Lung (tissue), 12 donors: ENCODE results near the gene CPED1. TPM values are rescaled to one million over a fixed set of nuclear protein-coding genes. Genes with fewer than 3 reads are reported as not detected.
"Not testable (repeated sequence)": the region's sequence is repeated elsewhere in the genome, so short reads cannot be mapped to it uniquely, and the experiment has no call there.

Experiments
- ATAC-seq: fragments of 200-7000 bp; cut with Tn5 transposase; one replicate; pipeline ENCODE4 v1.9.1; 2020; ENCODE audit warnings: moderate number of reproducible peaks; ENCODE audit not compliant: insufficient read depth, low FRiP score
- DNase-seq, 3 donors: peaks; one replicate each; pipeline ENCODE4 v3.0.0-alpha.2; 2013 to 2017
- H3K27ac ChIP-seq, 2 donors: one replicate each; pipeline ENCODE4 v1.5.1; 2013; ENCODE audit warnings: mild to moderate bottlenecking in 2 of 2, moderate library complexity in 2 of 2, control low read depth in 1 of 2, inconsistent platforms in 1 of 2, low read depth in 1 of 2, low read length in 1 of 2
- H3K27me3 ChIP-seq, 3 donors: one replicate each; pipeline ENCODE4 v1.5.1; 2013; ENCODE audit warnings: low read length in 2 of 3; ENCODE audit not compliant: control insufficient read depth in 3 of 3, insufficient read depth in 3 of 3
- H3K36me3 ChIP-seq, 4 donors: one replicate each; pipeline ENCODE4 v1.5.1; 2013; ENCODE audit warnings: low read length in 4 of 4, mild to moderate bottlenecking in 1 of 4, moderate library complexity in 1 of 4; ENCODE audit not compliant: control insufficient read depth in 4 of 4, insufficient read depth in 4 of 4
- H3K4me1 ChIP-seq, 5 donors: one replicate each; pipeline ENCODE4 v1.5.1; 2013; ENCODE audit warnings: low read length in 5 of 5, mild to moderate bottlenecking in 2 of 5, moderate library complexity in 1 of 5; ENCODE audit not compliant: control insufficient read depth in 5 of 5, insufficient read depth in 5 of 5
- H3K4me3 ChIP-seq: one replicate; pipeline ENCODE4 v1.5.1; 2013; ENCODE audit warnings: mild to moderate bottlenecking, control low read depth, moderate library complexity
- H3K9ac ChIP-seq, 2 donors: one replicate each; pipeline ENCODE4 v1.5.1; 2013; ENCODE audit warnings: low read length in 2 of 2, control low read depth in 1 of 2; ENCODE audit not compliant: insufficient read depth in 1 of 2
- H3K9me3 ChIP-seq, 4 donors: one replicate each; pipeline ENCODE4 v1.5.1; 2013; ENCODE audit warnings: low read length in 3 of 4, mild to moderate bottlenecking in 1 of 4, moderate library complexity in 1 of 4; ENCODE audit not compliant: control insufficient read depth in 4 of 4, insufficient read depth in 3 of 4
- WGBS, 2 donors: extraction: QIAGEN DNeasy Blood & Tissue Kit; methylation state at CpG; one replicate each; pipeline ENCODE4 v1.1.7; 2013; 5-methylcytosine and 5-hydroxymethylcytosine counted together
- polyA plus RNA-seq, 2 donors: library from polyadenylated mRNA; stranded (reverse); fragments of 200-250 nt; gene quantifications; one replicate each; pipeline ENCODE4 v1.2.1, GENCODE V29; 2013
- total RNA-seq, 2 donors: library from RNA; depleted of rRNA in 1 of 2; stranded (reverse); fragments of >200 nt in 1 of 2; gene quantifications; one replicate each; pipeline ENCODE4 v1.2.1, GENCODE V29; 2014 to 2021
- TF ChIP-seq, protein P1 (sequence below): IDR thresholded peaks from 2 replicates; pipeline ENCODE4 v1.5.1; 2012; ENCODE audit warnings: mild to moderate bottlenecking; ENCODE audit errors: control extremely low read depth, extremely low read depth
- donor health status: control.
- donor health status: control.
- donor health status: Bipolar disorder and iron deficiency.
- donor health status: healthy.
- donor health status: DM: yes; HTN: yes; CAD: no.

Gene CPED1
- total and polyA plus RNA-seq, 4 donors, result 1.8 to 32.3 (median 7.4) TPM

DNA sequence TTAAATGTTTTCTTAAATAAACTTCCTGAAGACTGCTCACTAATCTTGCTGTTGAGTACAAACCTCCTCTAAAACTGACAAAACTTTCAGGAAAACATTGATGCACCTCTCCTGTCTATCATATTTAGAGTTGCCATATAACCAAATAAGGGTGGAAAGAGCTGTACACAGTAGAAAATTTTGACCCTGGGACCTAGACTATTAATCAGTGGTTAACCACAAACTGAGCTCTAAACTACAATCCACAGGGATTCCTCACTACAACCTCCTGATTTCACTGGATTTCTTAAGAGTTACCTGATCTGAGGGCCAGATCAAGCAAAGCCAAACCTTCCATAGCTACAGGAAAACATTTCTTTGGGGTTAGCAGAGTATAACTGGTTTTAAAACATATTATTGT is 300.4 kb downstream of the CPED1 start:
- Histone ChIP-seq H3K9ac (no peak overlapping the region), H3K27ac (no peak overlapping the region), H3K4me1 (no peaks in the 10 kb centered on the region), H3K9me3 (peaks cover 0 to 5% (median 4%) of the 10 kb centered on the region in 4 donors), H3K4me3 (no peak overlapping the region), H3K27me3 (no peaks in the 10 kb centered on the region), H3K36me3 (peaks cover 0 to 7% (median 4%) of the 10 kb centered on the region in 4 donors)
- DNase-seq (no peak), ATAC-seq (no peak)
- TF ChIP-seq, protein P1, sequence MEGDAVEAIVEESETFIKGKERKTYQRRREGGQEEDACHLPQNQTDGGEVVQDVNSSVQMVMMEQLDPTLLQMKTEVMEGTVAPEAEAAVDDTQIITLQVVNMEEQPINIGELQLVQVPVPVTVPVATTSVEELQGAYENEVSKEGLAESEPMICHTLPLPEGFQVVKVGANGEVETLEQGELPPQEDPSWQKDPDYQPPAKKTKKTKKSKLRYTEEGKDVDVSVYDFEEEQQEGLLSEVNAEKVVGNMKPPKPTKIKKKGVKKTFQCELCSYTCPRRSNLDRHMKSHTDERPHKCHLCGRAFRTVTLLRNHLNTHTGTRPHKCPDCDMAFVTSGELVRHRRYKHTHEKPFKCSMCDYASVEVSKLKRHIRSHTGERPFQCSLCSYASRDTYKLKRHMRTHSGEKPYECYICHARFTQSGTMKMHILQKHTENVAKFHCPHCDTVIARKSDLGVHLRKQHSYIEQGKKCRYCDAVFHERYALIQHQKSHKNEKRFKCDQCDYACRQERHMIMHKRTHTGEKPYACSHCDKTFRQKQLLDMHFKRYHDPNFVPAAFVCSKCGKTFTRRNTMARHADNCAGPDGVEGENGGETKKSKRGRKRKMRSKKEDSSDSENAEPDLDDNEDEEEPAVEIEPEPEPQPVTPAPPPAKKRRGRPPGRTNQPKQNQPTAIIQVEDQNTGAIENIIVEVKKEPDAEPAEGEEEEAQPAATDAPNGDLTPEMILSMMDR, result no peak

DNA sequence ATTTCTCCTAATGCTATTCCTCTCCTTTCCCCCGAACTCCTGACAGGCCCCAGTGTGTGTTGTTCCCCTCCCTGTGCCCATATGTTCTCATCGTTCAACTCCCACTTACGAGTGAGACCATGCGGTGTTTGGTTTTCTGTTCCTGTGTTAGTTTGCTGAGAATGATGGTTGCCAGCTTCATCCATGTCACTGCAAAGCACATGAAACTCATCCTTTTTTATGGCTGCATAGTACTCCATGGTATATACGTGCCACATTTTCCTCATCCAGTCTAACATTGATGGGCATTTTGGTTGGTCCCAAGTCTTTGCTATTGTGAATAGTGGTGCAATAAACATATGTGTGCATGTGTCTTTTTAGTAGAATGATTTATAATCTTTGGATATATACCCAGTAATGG is 301.4 kb downstream of the CPED1 start:
- H3K9me3 ChIP-seq, H3K4me1 ChIP-seq, H3K36me3 ChIP-seq, H3K9ac ChIP-seq, H3K27me3 ChIP-seq, DNase-seq, H3K4me3 ChIP-seq, H3K27ac ChIP-seq, ATAC-seq: not testable (repeated sequence)
- WGBS, 2 donors, result 90 to 92% methylated on average over 5 of the region's 5 CpGs

GRCh38 chr7:121294448-121294992 is 306.0 kb downstream of the CPED1 start:
- Histone ChIP-seq H3K36me3 (peaks cover 0 to 13% (median 0%) of the 10 kb centered on the region in 4 donors), H3K4me3 (no peak overlapping the region), H3K27me3 (no peaks in the 10 kb centered on the region), H3K4me1 (no peaks in the 10 kb centered on the region), H3K9ac (no peak overlapping the region), H3K9me3 (peaks cover 0 to 3% (median 1%) of the 10 kb centered on the region in 4 donors), H3K27ac (no peak overlapping the region)
- DNase-seq (no peak), ATAC-seq (no peak)
- TF ChIP-seq, protein P1, result no peak
- 79 to 83% methylated on average over 2 of the region's 2 CpGs for WGBS, 2 donors

GRCh38 chr7:121297843-121298242 is 309.3 kb downstream of the CPED1 start:
- Histone ChIP-seq H3K27me3 (no peaks in the 10 kb centered on the region), H3K36me3 (peaks cover 0 to 9% (median 0%) of the 10 kb centered on the region in 4 donors), H3K4me3 (no peak overlapping the region), H3K9ac (no peak overlapping the region), H3K9me3 (no peaks in the 10 kb centered on the region), H3K4me1 (peaks cover 0 to 3% (median 0%) of the 10 kb centered on the region in 5 donors), H3K27ac (no peak overlapping the region)
- ATAC-seq, result no peak
- no peak for DNase-seq
- WGBS, 2 donors, result 77% methylated on average over 2 of the region's 2 CpGs
- TF ChIP-seq, protein P1, result no peak
